Uterus (tissue), 2 donors: Measurements from ENCODE around the gene LDHD.

Source experiments
- POLR2A ChIP-seq, 2 donors: fragments of 450-650 bp; IDR thresholded peaks; one replicate each; pipeline ENCODE4 v1.6.1; 2016; ENCODE audit warnings: antibody characterized with exemption in 2 of 2, mild to moderate bottlenecking in 1 of 2, moderate library complexity in 1 of 2
- TF ChIP-seq, protein P1 (sequence below), 4 experiments: fragments of 200-600 bp in 2 of 4; fragments of 450-650 bp in 2 of 4; sonication (generic) in 2 of 4; IDR thresholded peaks; one replicate each; pipeline ENCODE4 v1.5.1; 2016 to 2019; ENCODE audit warnings: antibody characterized with exemption in 4 of 4, mild to moderate bottlenecking in 2 of 4, moderate library complexity in 1 of 4

DNA sequence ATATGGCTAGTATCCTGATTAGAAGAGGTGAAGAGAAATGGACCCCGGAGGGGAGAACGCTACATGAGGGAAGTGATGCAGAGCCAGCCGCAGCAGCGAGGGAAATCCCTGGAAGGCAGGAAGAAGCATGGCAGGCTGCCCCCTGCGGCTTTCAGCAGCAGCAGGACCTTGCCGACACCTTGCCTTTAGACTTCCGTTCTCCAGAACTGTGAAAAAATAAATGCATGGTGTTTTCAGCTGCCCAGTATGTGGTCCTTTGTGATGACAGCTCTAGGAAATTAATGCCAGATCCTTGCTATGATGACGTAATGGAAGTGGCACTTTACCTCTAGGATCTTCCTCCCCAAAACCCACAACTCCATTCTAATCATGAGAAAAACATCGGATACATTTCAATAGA lies 22.1 kb upstream of the LDHD start:
- TF ChIP-seq, protein P1, sequence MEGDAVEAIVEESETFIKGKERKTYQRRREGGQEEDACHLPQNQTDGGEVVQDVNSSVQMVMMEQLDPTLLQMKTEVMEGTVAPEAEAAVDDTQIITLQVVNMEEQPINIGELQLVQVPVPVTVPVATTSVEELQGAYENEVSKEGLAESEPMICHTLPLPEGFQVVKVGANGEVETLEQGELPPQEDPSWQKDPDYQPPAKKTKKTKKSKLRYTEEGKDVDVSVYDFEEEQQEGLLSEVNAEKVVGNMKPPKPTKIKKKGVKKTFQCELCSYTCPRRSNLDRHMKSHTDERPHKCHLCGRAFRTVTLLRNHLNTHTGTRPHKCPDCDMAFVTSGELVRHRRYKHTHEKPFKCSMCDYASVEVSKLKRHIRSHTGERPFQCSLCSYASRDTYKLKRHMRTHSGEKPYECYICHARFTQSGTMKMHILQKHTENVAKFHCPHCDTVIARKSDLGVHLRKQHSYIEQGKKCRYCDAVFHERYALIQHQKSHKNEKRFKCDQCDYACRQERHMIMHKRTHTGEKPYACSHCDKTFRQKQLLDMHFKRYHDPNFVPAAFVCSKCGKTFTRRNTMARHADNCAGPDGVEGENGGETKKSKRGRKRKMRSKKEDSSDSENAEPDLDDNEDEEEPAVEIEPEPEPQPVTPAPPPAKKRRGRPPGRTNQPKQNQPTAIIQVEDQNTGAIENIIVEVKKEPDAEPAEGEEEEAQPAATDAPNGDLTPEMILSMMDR (IDR thresholded peaks at IDR 0.05) = no peak
- no peak for TF ChIP-seq POLR2A (IDR thresholded peaks at IDR 0.05)
